Stimulated activated memory B cell treated with anti-CD40 and anti-IgM and Interleukin-4, amounts not matched to agents 10 μg/mL and 1 μg/mL and 100 μg/mL, for 72 hours (primary cell): ENCODE measurements around the gene PTGDR.

ENCODE experiments used
- ATAC-seq: fragments of 150-1000 bp; cut with Tn5 transposase; 2 replicates; pipeline ENCODE4 v1.10.0; 2021
- H3K27ac Mint-ChIP-seq: one replicate; pipeline ENCODE4 v1.8.0; 2022; ENCODE audit warnings: mild to moderate bottlenecking, mixed read lengths
- H3K27me3 Mint-ChIP-seq: one replicate; pipeline ENCODE4 v1.8.0; 2022; ENCODE audit warnings: mixed read lengths
- H3K36me3 Mint-ChIP-seq: one replicate; pipeline ENCODE4 v1.8.0; 2022; ENCODE audit warnings: mixed read lengths
- H3K4me1 Mint-ChIP-seq: one replicate; pipeline ENCODE4 v1.8.0; 2022; ENCODE audit warnings: mixed read lengths
- H3K4me3 Mint-ChIP-seq: one replicate; pipeline ENCODE4 v1.8.0; 2022; ENCODE audit warnings: mild to moderate bottlenecking, moderate library complexity, mixed read lengths
- H3K9me3 Mint-ChIP-seq: one replicate; pipeline ENCODE4 v1.8.0; 2022; ENCODE audit warnings: mixed read lengths

PTGDR gene

DNA sequence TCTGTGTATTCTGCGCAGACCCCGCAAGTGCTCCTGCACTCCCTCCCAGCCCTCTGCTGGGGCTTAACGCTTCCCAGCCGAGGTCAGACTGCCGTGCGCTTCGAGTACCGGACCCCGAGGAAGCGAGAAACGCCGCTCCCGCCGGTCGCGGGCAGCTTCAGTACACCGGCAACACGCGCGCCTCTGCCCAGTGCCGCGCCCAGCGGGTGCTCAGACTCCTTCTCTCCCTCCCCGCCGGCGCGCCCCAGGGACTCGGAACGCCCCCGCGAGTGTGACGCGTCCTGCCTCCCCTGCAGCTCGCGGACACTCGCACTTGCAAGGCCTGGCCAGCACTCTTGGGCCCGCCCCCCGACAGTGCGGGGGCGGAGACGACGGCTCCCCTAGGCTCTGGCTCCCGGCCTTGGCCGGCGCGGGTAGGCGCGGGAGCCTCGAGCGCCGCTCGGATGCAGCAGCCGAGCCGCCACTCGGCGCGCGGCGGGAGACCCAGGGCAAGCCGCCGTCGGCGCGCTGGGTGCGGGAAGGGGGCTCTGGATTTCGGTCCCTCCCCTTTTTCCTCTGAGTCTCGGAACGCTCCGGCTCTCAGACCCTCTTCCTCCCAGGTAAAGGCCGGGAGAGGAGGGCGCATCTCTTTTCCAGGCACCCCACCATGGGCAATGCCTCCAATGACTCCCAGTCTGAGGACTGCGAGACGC, 46.6 kb downstream of the PTGDR start, which contains the start of gene PTGER2:
TSS of gene PTGER2 (plus strand) at position 410 of the 692 bp plus-strand sequence. CDS start at position 647, 237 bp downstream.
- peaks cover 3% of the 10 kb centered on the region for H3K9me3 Mint-ChIP-seq
- H3K4me3 Mint-ChIP-seq: peak within 1 kb of the TSS; percentile 83
- ATAC-seq: peak; percentile 69
- peaks cover 49% of the 10 kb centered on the region for H3K27me3 Mint-ChIP-seq
- H3K4me1 Mint-ChIP-seq: peaks cover 40% of the 10 kb centered on the region
- peak within 1 kb of the TSS; percentile 25 for H3K27ac Mint-ChIP-seq
- no peaks in the 10 kb centered on the region for H3K36me3 Mint-ChIP-seq

GRCh38 chr14:52314595-52315354, 47.3 kb downstream of the PTGDR start:
- peak overlapping the region; percentile 83 for H3K4me3 Mint-ChIP-seq
- H3K27me3 Mint-ChIP-seq: peaks cover 49% of the 10 kb centered on the region
- peaks cover 40% of the 10 kb centered on the region for H3K4me1 Mint-ChIP-seq
- H3K9me3 Mint-ChIP-seq: peaks cover 3% of the 10 kb centered on the region
- H3K27ac Mint-ChIP-seq: peak overlapping the region; percentile 25
- no peaks in the 10 kb centered on the region for H3K36me3 Mint-ChIP-seq
- ATAC-seq: peak; percentile 58

DNA sequence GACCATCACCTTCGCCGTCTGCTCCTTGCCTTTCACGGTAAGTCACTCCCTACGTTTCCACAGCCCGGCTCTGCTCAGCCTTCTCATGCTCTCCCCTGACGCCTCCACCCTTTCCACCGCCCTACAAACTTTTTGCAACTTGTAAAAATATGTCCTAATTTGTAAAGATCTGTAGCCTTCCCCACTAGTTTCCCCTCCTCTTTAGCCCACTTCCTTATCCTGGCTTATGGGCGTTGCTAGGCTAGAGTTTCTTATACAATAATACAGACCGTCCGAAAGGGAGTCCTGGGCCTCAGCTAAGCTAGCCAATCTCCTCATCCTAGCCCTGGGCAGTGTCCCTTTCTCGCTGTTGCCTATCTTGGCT, 47.8 kb downstream of the PTGDR start:
- peaks cover 40% of the 10 kb centered on the region for H3K4me1 Mint-ChIP-seq
- no peak for ATAC-seq
- peaks cover 3% of the 10 kb centered on the region for H3K9me3 Mint-ChIP-seq
- H3K27me3 Mint-ChIP-seq: peaks cover 49% of the 10 kb centered on the region
- peak overlapping the region; percentile 83 for H3K4me3 Mint-ChIP-seq
- H3K36me3 Mint-ChIP-seq: no peaks in the 10 kb centered on the region
- H3K27ac Mint-ChIP-seq: peak overlapping the region; percentile 25

- ATAC-seq: no peak
- Mint-ChIP-seq H3K4me3 (no peak overlapping the region), H3K27ac (no peak overlapping the region), H3K9me3 (peaks cover 9% of the 10 kb centered on the region), H3K4me1 (peaks cover 24% of the 10 kb centered on the region), H3K27me3 (peaks cover 49% of the 10 kb centered on the region), H3K36me3 (no peaks in the 10 kb centered on the region)
Measured at GRCh38 chr14:52318062-52318461, 50.6 kb downstream of the PTGDR start.

- H3K9me3 Mint-ChIP-seq: peaks cover 9% of the 10 kb centered on the region
- peaks cover 20% of the 10 kb centered on the region for H3K4me1 Mint-ChIP-seq
- no peak overlapping the region for H3K4me3 Mint-ChIP-seq
- H3K27me3 Mint-ChIP-seq: peaks cover 42% of the 10 kb centered on the region
- H3K27ac Mint-ChIP-seq: no peak overlapping the region
- H3K36me3 Mint-ChIP-seq: no peaks in the 10 kb centered on the region
- ATAC-seq: no peak
Measured at GRCh38 chr14:52318826-52319645, 51.5 kb downstream of the PTGDR start.

DNA sequence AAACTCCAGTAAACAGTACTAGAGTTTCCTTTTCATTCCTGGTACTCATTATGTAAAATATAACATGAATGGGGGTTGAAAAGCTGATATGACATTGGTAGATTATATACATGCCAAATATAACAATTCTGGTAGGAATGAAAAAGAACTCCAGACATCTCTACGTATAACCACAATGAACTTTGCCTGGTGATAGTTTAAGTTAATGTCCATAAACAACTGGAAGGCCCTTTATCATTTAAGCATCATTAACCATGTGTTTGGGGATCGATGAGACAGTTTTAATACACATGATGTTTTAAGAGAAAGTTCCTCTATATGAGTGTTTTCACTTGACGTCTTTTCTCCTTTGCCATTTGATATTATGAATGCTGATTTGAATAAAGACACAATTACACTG, 52.4 kb downstream of the PTGDR start:
- Mint-ChIP-seq H3K4me3 (no peak overlapping the region), H3K36me3 (no peaks in the 10 kb centered on the region), H3K27me3 (peaks cover 33% of the 10 kb centered on the region), H3K4me1 (peaks cover 20% of the 10 kb centered on the region), H3K9me3 (peaks cover 9% of the 10 kb centered on the region), H3K27ac (no peak overlapping the region)
- ATAC-seq: no peak

DNA sequence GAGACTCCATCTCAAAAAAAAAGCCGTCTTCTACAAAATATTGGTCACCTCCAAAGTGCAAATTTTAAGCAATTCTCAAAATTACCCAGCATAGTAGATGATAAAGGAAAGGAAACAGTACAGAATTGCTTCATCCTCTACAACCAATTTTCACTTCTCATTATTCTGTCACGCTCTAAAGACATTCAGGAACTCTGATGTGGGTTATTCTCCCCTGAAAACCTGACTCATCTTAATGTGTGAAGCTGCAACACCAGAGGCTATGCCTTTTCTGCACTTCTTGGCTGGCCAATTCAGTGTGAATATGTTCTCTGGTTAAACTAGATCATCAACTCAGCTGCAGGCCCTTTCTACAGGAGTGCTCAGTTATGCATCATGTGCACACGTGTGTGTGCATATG, 57.6 kb downstream of the PTGDR start:
- ATAC-seq: peak; percentile 99
- Mint-ChIP-seq H3K36me3 (no peaks in the 10 kb centered on the region), H3K9me3 (peaks cover 9% of the 10 kb centered on the region), H3K4me3 (no peak overlapping the region), H3K27me3 (no peaks in the 10 kb centered on the region), H3K4me1 (peaks cover 27% of the 10 kb centered on the region), H3K27ac (no peak overlapping the region)

- Mint-ChIP-seq H3K4me3 (no peak overlapping the region), H3K27ac (no peak overlapping the region), H3K4me1 (peaks cover 29% of the 10 kb centered on the region), H3K9me3 (peaks cover 9% of the 10 kb centered on the region), H3K27me3 (peaks cover 1% of the 10 kb centered on the region), H3K36me3 (no peaks in the 10 kb centered on the region)
- ATAC-seq: no peak
Measured at GRCh38 chr14:52325630-52326029, 58.1 kb downstream of the PTGDR start.
